DMS114 treated with DMSO at 0.1 percent for 48 hours (cell line): ENCODE data around the gene KCTD15.

Experiments
- DNase-seq: peaks from one replicate; lab custom pipeline; 2025; ENCODE audit not compliant: unreplicated experiment; lab: John Stamatoyannopoulos, UW

Gene KCTD15

GRCh38 chr19:33771384-33772101, 25.1 kb upstream of the KCTD15 start:
- DNase-seq: peak; percentile 45

- no peak for DNase-seq
Observed at GRCh38 chr19:33772102-33772857, 24.4 kb upstream of the KCTD15 start.

- DNase-seq: no peak
Observed at GRCh38 chr19:33772858-33773180, 23.9 kb upstream of the KCTD15 start.

- DNase-seq: no peak
Observed at GRCh38 chr19:33773704-33774624, 22.7 kb upstream of the KCTD15 start.

GRCh38 chr19:33774751-33775150, 21.9 kb upstream of the KCTD15 start:
- no peak for DNase-seq

- no peak for DNase-seq
Observed at GRCh38 chr19:33775731-33776487, 20.8 kb upstream of the KCTD15 start.

GRCh38 chr19:33777351-33777750, 19.3 kb upstream of the KCTD15 start:
- DNase-seq: no peak

GRCh38 chr19:33777753-33778088, 18.9 kb upstream of the KCTD15 start:
- DNase-seq: no peak

GRCh38 chr19:33778089-33778791, 18.4 kb upstream of the KCTD15 start:
- peak; percentile 84 for DNase-seq

- no peak for DNase-seq
Observed at GRCh38 chr19:33779849-33780248, 16.8 kb upstream of the KCTD15 start.

GRCh38 chr19:33780251-33780650, 16.4 kb upstream of the KCTD15 start:
- DNase-seq: no peak

GRCh38 chr19:33780746-33781145, 15.9 kb upstream of the KCTD15 start:
- DNase-seq: no peak

GRCh38 chr19:33781415-33781935, 15.2 kb upstream of the KCTD15 start:
- DNase-seq: no peak

GRCh38 chr19:33781996-33782395, 14.7 kb upstream of the KCTD15 start:
- no peak for DNase-seq

GRCh38 chr19:33784432-33784831, 12.2 kb upstream of the KCTD15 start:
- DNase-seq: no peak

- DNase-seq: no peak
Observed at GRCh38 chr19:33785795-33786194, 10.9 kb upstream of the KCTD15 start.

- no peak for DNase-seq
Observed at GRCh38 chr19:33788676-33789075, 8.0 kb upstream of the KCTD15 start.

- DNase-seq: no peak
Observed at GRCh38 chr19:33789344-33789743, 7.3 kb upstream of the KCTD15 start.

GRCh38 chr19:33794683-33795369, 1.8 kb upstream of the KCTD15 start:
- DNase-seq: peak; percentile 44
